Pancreas (tissue), 10 donors: ENCODE data around the gene CAPZB. TPM values are rescaled to one million over a fixed set of nuclear protein-coding genes. Genes with fewer than 3 reads are reported as not detected.

ENCODE experiments used
- ATAC-seq, 4 donors: fragments of 200-7000 bp; cut with Tn5 transposase; one replicate each; pipeline versions ENCODE4 v1.8.0 to v1.9.1; 2020; ENCODE audit warnings: mild to moderate bottlenecking in 4 of 4, moderate library complexity in 4 of 4
- DNase-seq, 6 donors: peaks; one replicate each; pipeline ENCODE4 v3.0.0-alpha.2; 2020
- FAIRE-seq: peaks from 2 replicates; lab custom pipeline; 2012; peaks lifted over from hg19 to GRCh38; lab: Jason Lieb, UNC
- H3K27ac ChIP-seq, 4 donors: fragments of 200-600 bp; sonication (generic); 1 replicate in 3 of 4; 2 replicates in 1 of 4; pipeline versions ENCODE4 v1.5.0 to v1.8.0; 2020
- H3K27me3 ChIP-seq, 4 donors: fragments of 200-600 bp; one replicate each; pipeline ENCODE4 v1.8.0; 2021
- H3K36me3 ChIP-seq, 3 donors: fragments of 200-600 bp; sonication (generic) in 1 of 3; one replicate each; pipeline versions ENCODE4 v1.5.0 to v1.8.0; 2020 to 2021
- H3K4me1 ChIP-seq, 3 donors: fragments of 200-600 bp; one replicate each; pipeline ENCODE4 v1.8.0; 2021
- H3K4me3 ChIP-seq, 4 donors: fragments of 200-600 bp; sonication (generic) in 2 of 4; one replicate each; pipeline versions ENCODE4 v1.5.0 to v1.8.0; 2020 to 2021
- H3K9me3 ChIP-seq, 4 donors: fragments of 200-600 bp; one replicate each; pipeline ENCODE4 v1.8.0; 2021
- CTCF ChIP-seq, 4 donors: fragments of 200-600 bp; sonication (generic) in 3 of 4; IDR thresholded peaks; one replicate each; pipeline versions ENCODE4 v1.5.0 to v1.8.0; 2021; ENCODE audit warnings: antibody characterized with exemption in 4 of 4
- WGBS, 2 donors: extraction: QIAGEN DNeasy Blood & Tissue Kit; methylation state at CpG; one replicate each; pipeline ENCODE4 v1.1.7; 2013; 5-methylcytosine and 5-hydroxymethylcytosine counted together
- intact Hi-C, 3 donors: fragments of 100-400 bp; cut with DNase I; formaldehyde crosslinking; loops; one replicate each; pipeline versions ENCODE4 v1.11.1 to v1.14.2; 2022
- polyA plus RNA-seq, 2 donors: library from polyadenylated mRNA; stranded (reverse); fragments of 200-250 nt; gene quantifications; one replicate each; pipeline ENCODE4 v1.2.3, GENCODE V29; 2013
- total RNA-seq, 6 donors: library from RNA; stranded (reverse); fragmentation: NEBNext Ultra II Directional in 4 of 6; extraction: Animal tissue kit (Norgen Biotek cat#: 25700) in 4 of 6; gene quantifications; one replicate each; pipeline versions ENCODE4 v1.2.1 to v1.2.4, GENCODE V29; 2021 to 2023
- donor health status: healthy with polysubstance abuse.
- donor health status: DM: no; HTN: no; CAD: no; lungs with moderate emphysema.
- donor health status: DM: no; HTN: no; CAD: no.
- donor health status: control.
- donor health status: control.
- donor health status: Bipolar disorder and iron deficiency.
- donor health status: DM: yes; HTN: yes; CAD: no.
- donor health status: DM: no; HTN: no; CAD: no.
- donor health status: DM: no; HTN: no; CAD: no.
- donor health status: DM: yes; HTN: yes; CAD: no.

The CAPZB gene
- total RNA-seq (100 to 1,000 TPM in 2 of 6 donors, 10 to 100 TPM in 4; 43.2 to 124 (median 69.3) TPM), polyA plus RNA-seq (100 to 1,000 TPM in 1 of 2 donors, 10 to 100 TPM in 1; 71.8 to 116 TPM)

DNA sequence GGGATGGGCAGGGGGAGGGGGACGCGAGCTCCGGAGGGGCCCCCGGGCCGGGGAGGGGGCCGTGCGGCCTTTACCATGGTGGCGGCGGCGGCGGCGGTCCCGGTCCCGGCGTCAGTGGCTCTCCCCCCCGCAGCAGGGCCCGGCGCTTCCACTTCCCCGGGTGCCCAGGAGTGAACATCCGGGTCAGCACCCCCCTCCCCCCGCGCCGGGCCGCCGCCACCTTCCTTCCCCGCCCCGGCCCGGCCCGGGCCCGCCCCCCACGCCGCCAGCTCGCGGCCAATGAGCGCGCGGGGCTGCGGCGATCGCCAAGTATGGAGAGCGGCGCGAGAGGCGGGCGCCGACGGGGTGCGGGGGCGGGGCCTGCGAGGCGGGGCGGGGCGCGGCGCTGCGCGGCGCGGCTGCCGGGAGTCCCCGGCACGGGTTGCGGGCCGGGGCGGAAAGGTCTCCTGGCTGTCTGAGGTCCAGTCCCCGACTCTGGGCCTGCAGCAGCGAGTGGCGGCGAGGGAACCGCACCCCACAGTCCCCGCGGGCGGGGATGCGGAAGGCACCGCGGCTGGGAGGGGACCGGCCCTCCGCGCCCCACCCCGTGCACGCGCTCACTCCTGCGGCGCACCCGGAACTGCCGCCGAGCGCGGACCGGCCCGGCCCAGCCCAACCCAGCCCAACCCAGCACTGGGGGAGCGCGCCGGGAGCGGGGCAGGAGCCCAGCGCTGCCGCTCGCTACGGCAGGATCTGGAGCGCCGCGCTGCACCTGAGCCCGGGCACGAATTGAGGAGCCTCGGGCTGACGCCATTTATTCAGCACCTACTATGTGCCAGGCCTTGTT lies at the start of gene CAPZB:
Gene CAPZB (minus strand): TSS at position 178 of the 826 bp plus-strand sequence. CDS start 101 bp downstream, at position 77.
- DNase-seq (peak; percentile 94 to 98 (median 96)), FAIRE-seq (no peak), ATAC-seq (peak; percentile 90 to 94 (median 91))
- TF ChIP-seq CTCF (IDR thresholded peaks at IDR 0.05): no peak
- Histone ChIP-seq H3K27me3 (no peaks in the 10 kb centered on the region), H3K27ac (peak within 1 kb of the TSS; percentile 80 to 95 (median 87)), H3K36me3 (no peaks in the 10 kb centered on the region), H3K9me3 (no peaks in the 10 kb centered on the region), H3K4me3 (peak within 1 kb of the TSS; percentile 70 to 100 (median 88)), H3K4me1 (peaks cover 0 to 24% (median 13%) of the 10 kb centered on the region in 3 donors)
- 0% methylated on average over 55 to 106 of the region's 106 CpGs for WGBS, 2 donors
- intact Hi-C loops: loop anchor here in 1 of 3 donors (10.0 kb wide), 1 partner anchor 169 kb away; no protein-coding TSS in a partner anchor

- Histone ChIP-seq H3K27ac (no peak overlapping the region), H3K4me1 (no peaks in the 10 kb centered on the region), H3K27me3 (no peaks in the 10 kb centered on the region), H3K9me3 (no peaks in the 10 kb centered on the region), H3K36me3 (no peaks in the 10 kb centered on the region), H3K4me3 (no peak overlapping the region)
- DNase-seq (no peak), ATAC-seq (no peak), FAIRE-seq (no peak)
- 90 to 96% methylated on average over 5 of the region's 5 CpGs for WGBS, 2 donors
- intact Hi-C loops: no loop called here
- TF ChIP-seq CTCF (IDR thresholded peaks at IDR 0.05): no peak
These were observed 48.9 kb upstream of the CAPZB start for GRCh38 chr1:19534281-19534680.

GRCh38 chr1:19533626-19534025 lies 48.3 kb upstream of the CAPZB start:
- WGBS, 2 donors: 75 to 82% methylated on average over 7 of the region's 7 CpGs
- DNase-seq (no peak), FAIRE-seq (no peak), ATAC-seq (peak in 1 of 4 donors; percentile 44)
- intact Hi-C loops: no loop called here
- no peak overlapping the region for H3K27ac ChIP-seq
- no peak overlapping the region for H3K4me3 ChIP-seq
- no peak for TF ChIP-seq CTCF (IDR thresholded peaks at IDR 0.05)
- H3K27me3 ChIP-seq: no peaks in the 10 kb centered on the region
- H3K9me3 ChIP-seq: no peaks in the 10 kb centered on the region
- no peaks in the 10 kb centered on the region for H3K36me3 ChIP-seq
- no peaks in the 10 kb centered on the region for H3K4me1 ChIP-seq

DNA sequence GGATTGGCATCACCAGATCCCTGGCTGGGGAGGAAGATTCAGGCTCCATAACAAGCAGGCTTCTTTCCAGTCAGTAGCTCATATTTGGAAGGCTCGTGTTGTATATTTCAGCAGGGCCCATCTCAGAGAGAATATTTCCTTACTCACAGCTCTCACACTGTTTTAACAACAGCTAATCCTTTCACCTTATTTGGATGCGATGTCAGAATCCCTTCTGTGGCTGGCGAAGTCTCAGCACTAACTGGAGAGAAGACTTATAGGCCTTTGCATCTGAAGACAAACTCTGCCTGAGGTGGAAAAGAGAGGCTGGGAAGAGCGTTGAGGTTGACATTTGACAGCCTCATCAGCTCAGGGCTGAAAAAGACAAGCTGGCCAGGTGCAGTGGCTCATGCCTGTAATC lies 47.2 kb upstream of the CAPZB start:
- no peak for TF ChIP-seq CTCF (IDR thresholded peaks at IDR 0.05)
- no peaks in the 10 kb centered on the region for H3K27me3 ChIP-seq
- WGBS, 2 donors: 87 to 90% methylated on average over 4 of the region's 4 CpGs

GRCh38 chr1:19529664-19530063 lies 44.3 kb upstream of the CAPZB start:
- no peak overlapping the region for H3K4me3 ChIP-seq

More for the DNA sequence above, 47.2 kb upstream of the CAPZB start:
- H3K4me3 ChIP-seq: no peak overlapping the region
- H3K9me3 ChIP-seq: no peaks in the 10 kb centered on the region
- intact Hi-C loops: no loop called here
- DNase-seq: no peak
- H3K27ac ChIP-seq: no peak overlapping the region
- FAIRE-seq: no peak
- H3K4me1 ChIP-seq: no peaks in the 10 kb centered on the region
- no peaks in the 10 kb centered on the region for H3K36me3 ChIP-seq
- ATAC-seq: no peak

More at GRCh38 chr1:19529664-19530063, 44.3 kb upstream of the CAPZB start:
- peak in 1 of 4 donors; percentile 17 for ATAC-seq
- FAIRE-seq: no peak
- Histone ChIP-seq H3K36me3 (no peaks in the 10 kb centered on the region), H3K4me1 (no peaks in the 10 kb centered on the region), H3K27ac (no peak overlapping the region), H3K9me3 (no peaks in the 10 kb centered on the region), H3K27me3 (no peaks in the 10 kb centered on the region)
- DNase-seq: no peak
- TF ChIP-seq CTCF (IDR thresholded peaks at IDR 0.05): no peak
- 70 to 75% methylated on average over 7 of the region's 7 CpGs for WGBS, 2 donors
- intact Hi-C loops: no loop called here
